ENCODE data around the gene LKAAEAR1. TPM values are rescaled to one million over a fixed set of nuclear protein-coding genes. Genes with fewer than 3 reads are reported as not detected.
A peak's percentile ranks its signal among the peaks of the same experiment; 100 is the strongest.

LKAAEAR1 gene
- total and polyA plus RNA-seq, 2 experiments from 2014 or later: 1.8 TPM; not detected in 1

- Histone ChIP-seq H2AFZ (no peak overlapping the region), H3K9me2 (ENCODE audit: insufficient read depth) (no peaks in the 10 kb centered on the region), H3K27ac (ENCODE audit: low read depth) (no peak overlapping the region), H3K27me3 (ENCODE audit: insufficient read depth) (no peaks in the 10 kb centered on the region), H3K4me2 (no peak overlapping the region), H3K36me3 (ENCODE audit: insufficient read depth) (no peaks in the 10 kb centered on the region), H3K4me3 (no peak overlapping the region), H3F3A (replicated peaks; ENCODE audit: low read depth) (no peaks in the 10 kb centered on the region), H3K79me2 (replicated peaks; ENCODE audit: insufficient read depth) (no peaks in the 10 kb centered on the region), H3K4me1 (ENCODE audit: insufficient read depth) (no peaks in the 10 kb centered on the region), H4K20me1 (replicated peaks; ENCODE audit: insufficient read depth) (no peaks in the 10 kb centered on the region)
- Mint-ChIP-seq H3K4me1 (no peaks in the 10 kb centered on the region; the same call in 2 of the 3 replicates), H3K27ac (no peak overlapping the region), H3K27me3 (ENCODE audit: insufficient read depth, low read depth, poor library complexity) (peaks cover 7% of the 10 kb centered on the region), H3K36me3 (ENCODE audit: low read depth) (no peaks in the 10 kb centered on the region), H3K9me3 (no peaks in the 10 kb centered on the region; the same call in 2 of the 3 replicates), H3K4me3 (no peak overlapping the region)
- DNase-seq (ENCODE audit: low spot score) (peak; percentile 0), ATAC-seq (no peak)
- TF ChIP-seq REST (IDR thresholded peaks at IDR 0.05; ENCODE audit: unreplicated experiment) (no peak), ETS1 (IDR thresholded peaks at IDR 0.05) (no peak), STAT1 (IDR thresholded peaks at IDR 0.05; ENCODE audit: unreplicated experiment) (no peak), ZNF462 (CRISPR knock-in tag; IDR thresholded peaks at IDR 0.05) (no peak), CTCF (conservative IDR thresholded peaks at IDR 0.05; ENCODE audit: low read depth in 2 of 2) (no peak), JUNB (IDR thresholded peaks at IDR 0.05; ENCODE audit: unreplicated experiment) (no peak), CREB1 (CRISPR knock-in tag; IDR thresholded peaks at IDR 0.05; ENCODE audit: low read depth) (no peak), ZNF331 (CRISPR knock-in tag; IDR thresholded peaks at IDR 0.05; ENCODE audit: low read depth) (no peak), EZH2phosphoT487 (IDR thresholded peaks at IDR 0.05; ENCODE audit: unreplicated experiment) (no peak), NANOG (IDR thresholded peaks at IDR 0.05; ENCODE audit: borderline replicate concordance) (no peak), ZNF114 (CRISPR knock-in tag; IDR thresholded peaks at IDR 0.05) (no peak), EZH2 (IDR thresholded peaks at IDR 0.05; ENCODE audit: low read depth, unreplicated experiment) (no peak), POLR2AphosphoS5 (IDR thresholded peaks at IDR 0.05; ENCODE audit: low read depth) (no peak)
These were observed 25.7 kb upstream of the LKAAEAR1 start for GRCh38 chr20:64109831-64110391.
